SU-DHL-6 (cell line): ENCODE measurements around the gene IL7R.

Experiments used
- EZH2phosphoT487 ChIP-seq: fragments of 200-600 bp; sonication (generic), shearing (Covaris generic); conservative IDR thresholded peaks from 2 replicates; pipeline ENCODE4 v1.6.1; 2018; ENCODE audit warnings: mild to moderate bottlenecking, antibody characterized with exemption, low read length, moderate library complexity, mixed read lengths
- TF ChIP-seq, protein P1 (sequence below): fragments of 200-600 bp; sonication (generic); IDR thresholded peaks from one replicate; pipeline ENCODE4 v1.5.1; 2017; ENCODE audit warnings: antibody characterized with exemption, mild to moderate bottlenecking, low read length, moderate library complexity; ENCODE audit not compliant: insufficient read depth, poor library complexity, severe bottlenecking

DNA sequence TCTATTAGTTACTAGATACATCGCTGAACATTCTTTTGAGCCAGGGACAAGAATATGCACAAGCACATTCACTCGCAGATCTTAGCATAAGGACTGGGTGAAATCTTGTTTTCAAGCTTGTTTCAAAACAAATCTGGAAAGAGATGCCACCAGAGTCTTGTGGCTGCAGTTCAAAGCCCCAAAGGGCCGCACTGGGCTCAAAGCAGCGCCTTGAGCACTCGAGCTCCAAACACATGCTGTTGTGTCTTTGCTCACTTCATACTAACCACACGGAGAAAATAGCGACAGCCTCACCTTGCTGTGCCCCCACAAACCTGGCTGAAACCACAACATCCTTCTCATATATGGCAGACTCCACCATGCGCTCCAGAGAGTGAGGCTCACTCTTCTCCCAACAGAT is 34.2 kb upstream of the IL7R start:
- no peak for TF ChIP-seq EZH2phosphoT487
- TF ChIP-seq, protein P1, sequence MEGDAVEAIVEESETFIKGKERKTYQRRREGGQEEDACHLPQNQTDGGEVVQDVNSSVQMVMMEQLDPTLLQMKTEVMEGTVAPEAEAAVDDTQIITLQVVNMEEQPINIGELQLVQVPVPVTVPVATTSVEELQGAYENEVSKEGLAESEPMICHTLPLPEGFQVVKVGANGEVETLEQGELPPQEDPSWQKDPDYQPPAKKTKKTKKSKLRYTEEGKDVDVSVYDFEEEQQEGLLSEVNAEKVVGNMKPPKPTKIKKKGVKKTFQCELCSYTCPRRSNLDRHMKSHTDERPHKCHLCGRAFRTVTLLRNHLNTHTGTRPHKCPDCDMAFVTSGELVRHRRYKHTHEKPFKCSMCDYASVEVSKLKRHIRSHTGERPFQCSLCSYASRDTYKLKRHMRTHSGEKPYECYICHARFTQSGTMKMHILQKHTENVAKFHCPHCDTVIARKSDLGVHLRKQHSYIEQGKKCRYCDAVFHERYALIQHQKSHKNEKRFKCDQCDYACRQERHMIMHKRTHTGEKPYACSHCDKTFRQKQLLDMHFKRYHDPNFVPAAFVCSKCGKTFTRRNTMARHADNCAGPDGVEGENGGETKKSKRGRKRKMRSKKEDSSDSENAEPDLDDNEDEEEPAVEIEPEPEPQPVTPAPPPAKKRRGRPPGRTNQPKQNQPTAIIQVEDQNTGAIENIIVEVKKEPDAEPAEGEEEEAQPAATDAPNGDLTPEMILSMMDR: no peak
